GM23338 (cell line): ENCODE data around the gene GIGYF1. TPM values are rescaled to one million over a fixed set of nuclear protein-coding genes. Genes with fewer than 3 reads are reported as not detected.
A peak's percentile ranks its signal among the peaks of the same experiment; 100 is the strongest.

Experiments
- ATAC-seq: fragments of 200-7000 bp; cut with Tn5 transposase; 3 replicates; pipeline ENCODE4 v1.9.1; 2020
- DNase-seq: peaks from one replicate; pipeline ENCODE4 v3.0.0-alpha.2; 2015; ENCODE audit warnings: low spot score
- H2AFZ ChIP-seq: fragments of 200-600 bp; sonication (generic); 2 replicates; pipeline ENCODE4 v1.8.0; 2016; ENCODE audit warnings: antibody characterized with exemption, mild to moderate bottlenecking, moderate library complexity
- H3F3A ChIP-seq: fragments of 200-600 bp; sonication (generic); replicated peaks from 2 replicates; pipeline ENCODE4 v1.8.0; 2017; ENCODE audit warnings: antibody characterized with exemption, mixed run types, low read depth
- H3K27ac ChIP-seq: fragments of 200-600 bp; sonication (generic); 2 replicates; pipeline ENCODE4 v1.6.1; 2016; ENCODE audit warnings: low read depth
- H3K27me3 ChIP-seq: fragments of 200-600 bp; sonication (generic); 2 replicates; pipeline ENCODE4 v1.8.0; 2016; ENCODE audit warnings: mild to moderate bottlenecking, mixed run types, moderate library complexity; ENCODE audit not compliant: insufficient read depth
- H3K36me3 ChIP-seq: fragments of 200-600 bp; sonication (generic); 2 replicates; pipeline ENCODE4 v1.8.0; 2016; ENCODE audit warnings: mild to moderate bottlenecking; ENCODE audit not compliant: insufficient read depth
- H3K4me1 ChIP-seq: fragments of 200-600 bp; sonication (generic); 2 replicates; pipeline ENCODE4 v1.8.0; 2016; ENCODE audit warnings: mild to moderate bottlenecking, moderate library complexity; ENCODE audit not compliant: insufficient read depth
- H3K4me2 ChIP-seq: fragments of 200-600 bp; sonication (generic); 2 replicates; pipeline ENCODE4 v1.7.1; 2017; ENCODE audit warnings: mixed run types
- H3K4me3 ChIP-seq: fragments of 200-600 bp; sonication (generic); 2 replicates; pipeline ENCODE4 v1.6.1; 2016; ENCODE audit warnings: mixed run types
- H3K79me2 ChIP-seq: fragments of 200-600 bp; sonication (generic); replicated peaks from 2 replicates; pipeline ENCODE4 v1.8.0; 2017; ENCODE audit warnings: mild to moderate bottlenecking; ENCODE audit not compliant: insufficient read depth
- H3K9me2 ChIP-seq: fragments of 200-600 bp; sonication (generic); 2 replicates; pipeline ENCODE4 v1.8.0; 2017; ENCODE audit not compliant: insufficient read depth
- H4K20me1 ChIP-seq: fragments of 200-600 bp; sonication (generic); replicated peaks from 2 replicates; pipeline ENCODE4 v1.8.0; 2017; ENCODE audit warnings: mild to moderate bottlenecking; ENCODE audit not compliant: insufficient read depth
- H3K27ac Mint-ChIP-seq: 2 replicates; pipeline ENCODE4 v1.8.0; 2020; ENCODE audit warnings: inconsistent platforms, mild to moderate bottlenecking, moderate library complexity, mixed read lengths
- H3K27me3 Mint-ChIP-seq: 3 replicates; pipeline ENCODE4 v1.8.0; 2022; ENCODE audit warnings: low read depth, mild to moderate bottlenecking, moderate library complexity, mixed read lengths, inconsistent platforms; ENCODE audit not compliant: insufficient read depth, poor library complexity
- H3K36me3 Mint-ChIP-seq: 3 replicates; pipeline ENCODE4 v1.8.0; 2021; ENCODE audit warnings: low read depth, mild to moderate bottlenecking, inconsistent platforms, moderate library complexity, mixed read lengths
- H3K4me1 Mint-ChIP-seq: 3 replicates; pipeline ENCODE4 v1.8.0; 2020; ENCODE audit warnings: mild to moderate bottlenecking, inconsistent platforms, mixed read lengths
- H3K4me3 Mint-ChIP-seq: 3 replicates; pipeline ENCODE4 v1.8.0; 2021; ENCODE audit warnings: moderate library complexity, mild to moderate bottlenecking, inconsistent platforms, mixed read lengths
- H3K9me3 Mint-ChIP-seq: 3 replicates; pipeline ENCODE4 v1.8.0; 2020; ENCODE audit warnings: moderate library complexity, mild to moderate bottlenecking, inconsistent platforms, mixed read lengths
- CREB1 ChIP-seq: fragments of 250-450 bp; sonication (Bioruptor Pico); IDR thresholded peaks from 2 replicates; pipeline ENCODE4 v1.5.0; 2020; ENCODE audit warnings: low read depth, mild to moderate bottlenecking, moderate library complexity
- EZH2 ChIP-seq: fragments of 200-600 bp; sonication (generic); IDR thresholded peaks from one replicate; pipeline ENCODE4 v1.8.0; 2017; ENCODE audit warnings: antibody characterized with exemption, mild to moderate bottlenecking, low read depth; ENCODE audit not compliant: unreplicated experiment
- EZH2phosphoT487 ChIP-seq: fragments of 200-600 bp; sonication (generic); IDR thresholded peaks from one replicate; pipeline ENCODE4 v1.8.1; 2018; ENCODE audit warnings: antibody characterized with exemption; ENCODE audit not compliant: unreplicated experiment
- NANOG ChIP-seq: IDR thresholded peaks from 2 replicates; pipeline ENCODE4 v1.6.1; 2016; ENCODE audit warnings: antibody characterized with exemption, borderline replicate concordance
- POLR2AphosphoS5 ChIP-seq: IDR thresholded peaks from 2 replicates; pipeline ENCODE4 v1.6.1; 2016; ENCODE audit warnings: antibody characterized with exemption, low read depth
- STAT1 ChIP-seq: IDR thresholded peaks from one replicate; pipeline ENCODE4 v1.6.1; 2016; ENCODE audit warnings: antibody characterized with exemption; ENCODE audit not compliant: unreplicated experiment
- ZNF114 ChIP-seq: fragments of 250-450 bp; sonication (Bioruptor Pico); IDR thresholded peaks from 2 replicates; pipeline ENCODE4 v1.5.0; 2020; ENCODE audit warnings: mild to moderate bottlenecking, moderate library complexity
- ZNF331 ChIP-seq: fragments of 250-450 bp; sonication (Bioruptor Pico); IDR thresholded peaks from 2 replicates; pipeline ENCODE4 v1.5.0; 2020; ENCODE audit warnings: low read depth, mild to moderate bottlenecking, moderate library complexity
- ZNF462 ChIP-seq: fragments of 250-450 bp; sonication (Bioruptor Pico); IDR thresholded peaks from 2 replicates; pipeline ENCODE4 v1.5.0; 2020; ENCODE audit warnings: mild to moderate bottlenecking, moderate library complexity
- polyA plus RNA-seq: library from polyadenylated mRNA; unstranded; fragments of >200 nt; fragmentation: Nextera tagmentation; extraction: Ambion mirVana; gene quantifications from 2 replicates; pipeline ENCODE4 v1.2.1, GENCODE V29; 2016
- total RNA-seq: library from RNA; depleted of rRNA; stranded (reverse); fragments of >200 nt; shearing (Covaris generic); gene quantifications from 2 replicates; pipeline ENCODE4 v1.2.3, GENCODE V29; 2014
- TF ChIP-seq, protein P1 (sequence below): IDR thresholded peaks from one replicate; pipeline ENCODE4 v1.6.1; 2018; ENCODE audit warnings: antibody characterized with exemption; ENCODE audit not compliant: unreplicated experiment
- TF ChIP-seq, protein P2 (sequence below), 2 experiments: fragments of 200-600 bp in 1 of 2; sonication (generic) in 1 of 2; conservative IDR thresholded peaks; 2 replicates each; pipeline versions ENCODE4 v1.5.1 to v1.6.1; 2016 to 2017; ENCODE audit warnings: antibody characterized with exemption in 2 of 2, low read depth in 2 of 2, mild to moderate bottlenecking in 2 of 2, moderate library complexity in 1 of 2

GIGYF1 gene
- total and polyA plus RNA-seq, 2 experiments from 2014 or later = 40.4 to 69.8 TPM

DNA sequence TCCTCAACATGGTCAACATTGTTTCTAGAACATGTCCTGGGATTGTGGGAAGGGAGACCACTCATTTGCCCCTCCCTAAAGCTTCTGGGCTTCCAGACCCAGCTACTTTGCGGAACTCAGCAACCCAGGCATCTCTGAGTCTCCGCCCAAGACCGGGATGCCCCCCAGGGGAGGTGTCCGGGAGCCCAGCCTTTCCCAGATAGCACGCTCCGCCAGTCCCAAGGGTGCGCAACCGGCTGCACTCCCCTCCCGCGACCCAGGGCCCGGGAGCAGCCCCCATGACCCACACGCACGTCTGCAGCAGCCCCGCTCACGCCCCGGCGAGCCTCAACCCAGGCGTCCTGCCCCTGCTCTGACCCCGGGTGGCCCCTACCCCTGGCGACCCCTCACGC is 26.2 kb upstream of the GIGYF1 start, which contains the start of gene EPO (continued):
- TF ChIP-seq ZNF462 (CRISPR knock-in tag) = no peak

DNA sequence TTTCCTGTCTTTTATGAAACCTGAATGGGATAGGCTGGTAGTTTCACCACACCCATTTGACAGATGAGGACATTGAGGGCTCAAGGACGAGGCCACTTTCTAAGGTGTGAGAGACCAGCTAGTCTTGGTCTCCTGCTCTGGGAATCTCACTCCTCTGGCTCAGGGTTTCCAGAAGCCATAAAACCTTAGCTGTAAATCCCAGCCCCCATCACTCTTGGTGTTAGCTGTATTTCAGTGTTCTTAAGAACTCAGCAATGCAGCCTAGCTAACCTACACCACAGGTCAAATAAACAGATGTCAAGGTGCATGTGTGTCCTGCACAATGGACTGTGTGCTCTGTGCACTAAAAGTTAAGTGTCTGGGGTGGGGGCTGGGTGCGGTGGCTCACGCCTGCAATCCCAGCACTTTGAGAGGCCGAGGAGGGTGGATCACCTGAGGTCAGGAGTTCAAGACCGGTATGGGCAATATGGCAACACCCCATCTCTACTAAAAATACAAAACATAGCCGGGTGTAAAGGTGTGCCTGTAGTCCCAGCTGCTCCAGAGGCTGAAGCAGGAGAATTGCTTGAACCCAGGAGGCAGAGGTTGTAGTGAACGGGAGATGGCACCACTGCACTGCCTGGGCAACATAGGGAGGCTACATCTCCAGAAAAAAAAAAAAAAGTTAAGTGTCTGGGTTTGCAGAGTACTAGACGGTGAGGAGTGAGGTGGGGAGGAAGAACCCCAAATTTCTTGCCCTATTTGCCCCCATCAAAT is 25.7 kb upstream of the GIGYF1 start:
- H3K27me3 Mint-ChIP-seq = peaks cover 40% of the 10 kb centered on the region
- Histone ChIP-seq H2AFZ (peak overlapping the region; percentile 93; the same call in 1 of the 2 replicates), H3K4me2 (peak overlapping the region; percentile 88), H3K27ac (no peak overlapping the region), H3F3A (peaks cover 6% of the 10 kb centered on the region; the same call in 1 of the 2 replicates), H3K9me2 (no peaks in the 10 kb centered on the region), H3K36me3 (no peaks in the 10 kb centered on the region), H3K79me2 (no peaks in the 10 kb centered on the region), H3K27me3 (peaks cover 38% of the 10 kb centered on the region), H3K4me1 (peaks cover 9% of the 10 kb centered on the region; the same call in 1 of the 2 replicates), H3K4me3 (peak overlapping the region; percentile 74), H4K20me1 (no peaks in the 10 kb centered on the region)
- H3K27ac Mint-ChIP-seq = no peak overlapping the region
- no peaks in the 10 kb centered on the region for H3K36me3 Mint-ChIP-seq
- DNase-seq (no peak), ATAC-seq (peak; percentile 27)
- peak overlapping the region; percentile 70 for H3K4me3 Mint-ChIP-seq
- H3K9me3 Mint-ChIP-seq = peaks cover 2% of the 10 kb centered on the region; the same call in 2 of the 3 replicates
- peaks cover 5% of the 10 kb centered on the region for H3K4me1 Mint-ChIP-seq
- TF ChIP-seq, protein P1, sequence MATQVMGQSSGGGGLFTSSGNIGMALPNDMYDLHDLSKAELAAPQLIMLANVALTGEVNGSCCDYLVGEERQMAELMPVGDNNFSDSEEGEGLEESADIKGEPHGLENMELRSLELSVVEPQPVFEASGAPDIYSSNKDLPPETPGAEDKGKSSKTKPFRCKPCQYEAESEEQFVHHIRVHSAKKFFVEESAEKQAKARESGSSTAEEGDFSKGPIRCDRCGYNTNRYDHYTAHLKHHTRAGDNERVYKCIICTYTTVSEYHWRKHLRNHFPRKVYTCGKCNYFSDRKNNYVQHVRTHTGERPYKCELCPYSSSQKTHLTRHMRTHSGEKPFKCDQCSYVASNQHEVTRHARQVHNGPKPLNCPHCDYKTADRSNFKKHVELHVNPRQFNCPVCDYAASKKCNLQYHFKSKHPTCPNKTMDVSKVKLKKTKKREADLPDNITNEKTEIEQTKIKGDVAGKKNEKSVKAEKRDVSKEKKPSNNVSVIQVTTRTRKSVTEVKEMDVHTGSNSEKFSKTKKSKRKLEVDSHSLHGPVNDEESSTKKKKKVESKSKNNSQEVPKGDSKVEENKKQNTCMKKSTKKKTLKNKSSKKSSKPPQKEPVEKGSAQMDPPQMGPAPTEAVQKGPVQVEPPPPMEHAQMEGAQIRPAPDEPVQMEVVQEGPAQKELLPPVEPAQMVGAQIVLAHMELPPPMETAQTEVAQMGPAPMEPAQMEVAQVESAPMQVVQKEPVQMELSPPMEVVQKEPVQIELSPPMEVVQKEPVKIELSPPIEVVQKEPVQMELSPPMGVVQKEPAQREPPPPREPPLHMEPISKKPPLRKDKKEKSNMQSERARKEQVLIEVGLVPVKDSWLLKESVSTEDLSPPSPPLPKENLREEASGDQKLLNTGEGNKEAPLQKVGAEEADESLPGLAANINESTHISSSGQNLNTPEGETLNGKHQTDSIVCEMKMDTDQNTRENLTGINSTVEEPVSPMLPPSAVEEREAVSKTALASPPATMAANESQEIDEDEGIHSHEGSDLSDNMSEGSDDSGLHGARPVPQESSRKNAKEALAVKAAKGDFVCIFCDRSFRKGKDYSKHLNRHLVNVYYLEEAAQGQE = no peak
- TF ChIP-seq ZNF114 (CRISPR knock-in tag) (no peak), NANOG (no peak), EZH2 (peak; percentile 38), STAT1 (no peak), CREB1 (CRISPR knock-in tag) (no peak), EZH2phosphoT487 (no peak), ZNF331 (CRISPR knock-in tag) (no peak), POLR2AphosphoS5 (no peak)
- TF ChIP-seq, protein P2, sequence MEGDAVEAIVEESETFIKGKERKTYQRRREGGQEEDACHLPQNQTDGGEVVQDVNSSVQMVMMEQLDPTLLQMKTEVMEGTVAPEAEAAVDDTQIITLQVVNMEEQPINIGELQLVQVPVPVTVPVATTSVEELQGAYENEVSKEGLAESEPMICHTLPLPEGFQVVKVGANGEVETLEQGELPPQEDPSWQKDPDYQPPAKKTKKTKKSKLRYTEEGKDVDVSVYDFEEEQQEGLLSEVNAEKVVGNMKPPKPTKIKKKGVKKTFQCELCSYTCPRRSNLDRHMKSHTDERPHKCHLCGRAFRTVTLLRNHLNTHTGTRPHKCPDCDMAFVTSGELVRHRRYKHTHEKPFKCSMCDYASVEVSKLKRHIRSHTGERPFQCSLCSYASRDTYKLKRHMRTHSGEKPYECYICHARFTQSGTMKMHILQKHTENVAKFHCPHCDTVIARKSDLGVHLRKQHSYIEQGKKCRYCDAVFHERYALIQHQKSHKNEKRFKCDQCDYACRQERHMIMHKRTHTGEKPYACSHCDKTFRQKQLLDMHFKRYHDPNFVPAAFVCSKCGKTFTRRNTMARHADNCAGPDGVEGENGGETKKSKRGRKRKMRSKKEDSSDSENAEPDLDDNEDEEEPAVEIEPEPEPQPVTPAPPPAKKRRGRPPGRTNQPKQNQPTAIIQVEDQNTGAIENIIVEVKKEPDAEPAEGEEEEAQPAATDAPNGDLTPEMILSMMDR (conservative IDR thresholded peaks at IDR 0.05; ENCODE audit: low read depth in 2 of 2) = peak; percentile 23 to 50; a peak in 2 of 4 replicates
